Thyroid gland (tissue), 4 donors: ENCODE data around the gene TP53BP2.

Experiments used
- POLR2A ChIP-seq, 2 donors: fragments of 450-650 bp; IDR thresholded peaks; one replicate each; pipeline ENCODE4 v1.6.1; 2017; ENCODE audit warnings: antibody characterized with exemption in 2 of 2, mild to moderate bottlenecking in 2 of 2, moderate library complexity in 1 of 2
- TF ChIP-seq, protein P1 (sequence below), 6 experiments: fragments of 200-600 bp in 3 of 6; fragments of 450-650 bp in 3 of 6; sonication (generic) in 3 of 6; IDR thresholded peaks; one replicate each; pipeline ENCODE4 v1.5.1; 2016 to 2019; ENCODE audit warnings: antibody characterized with exemption in 6 of 6, mild to moderate bottlenecking in 2 of 6, inconsistent platforms in 1 of 6, moderate library complexity in 1 of 6

DNA sequence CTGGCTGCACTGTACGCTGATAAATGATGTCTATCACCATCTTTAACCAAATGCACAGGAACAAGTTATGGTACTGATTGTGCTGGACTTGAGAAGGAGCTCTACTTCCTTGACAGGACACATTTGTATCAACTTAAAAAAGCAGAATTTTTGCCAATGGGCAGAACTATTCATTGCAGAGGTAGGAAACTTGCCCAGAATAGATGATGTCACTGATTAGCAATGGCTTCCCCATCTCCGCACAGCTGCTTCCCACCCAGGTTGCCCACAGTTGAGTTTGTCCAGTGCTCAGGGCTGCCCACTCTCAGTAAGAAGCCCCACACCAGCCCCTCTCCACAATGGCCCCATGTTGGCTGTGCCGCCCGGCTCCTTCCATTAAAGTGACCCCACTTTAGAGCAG lies 100.0 kb downstream of the TP53BP2 start:
- TF ChIP-seq, protein P1, sequence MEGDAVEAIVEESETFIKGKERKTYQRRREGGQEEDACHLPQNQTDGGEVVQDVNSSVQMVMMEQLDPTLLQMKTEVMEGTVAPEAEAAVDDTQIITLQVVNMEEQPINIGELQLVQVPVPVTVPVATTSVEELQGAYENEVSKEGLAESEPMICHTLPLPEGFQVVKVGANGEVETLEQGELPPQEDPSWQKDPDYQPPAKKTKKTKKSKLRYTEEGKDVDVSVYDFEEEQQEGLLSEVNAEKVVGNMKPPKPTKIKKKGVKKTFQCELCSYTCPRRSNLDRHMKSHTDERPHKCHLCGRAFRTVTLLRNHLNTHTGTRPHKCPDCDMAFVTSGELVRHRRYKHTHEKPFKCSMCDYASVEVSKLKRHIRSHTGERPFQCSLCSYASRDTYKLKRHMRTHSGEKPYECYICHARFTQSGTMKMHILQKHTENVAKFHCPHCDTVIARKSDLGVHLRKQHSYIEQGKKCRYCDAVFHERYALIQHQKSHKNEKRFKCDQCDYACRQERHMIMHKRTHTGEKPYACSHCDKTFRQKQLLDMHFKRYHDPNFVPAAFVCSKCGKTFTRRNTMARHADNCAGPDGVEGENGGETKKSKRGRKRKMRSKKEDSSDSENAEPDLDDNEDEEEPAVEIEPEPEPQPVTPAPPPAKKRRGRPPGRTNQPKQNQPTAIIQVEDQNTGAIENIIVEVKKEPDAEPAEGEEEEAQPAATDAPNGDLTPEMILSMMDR (IDR thresholded peaks at IDR 0.05) = no peak
- TF ChIP-seq POLR2A (IDR thresholded peaks at IDR 0.05) = no peak
